ENCODE measurements around the gene MAP3K12.
"Not testable (repeated sequence)": the region's sequence is repeated elsewhere in the genome, so short reads cannot be mapped to it uniquely, and the experiment has no call there.

GRCh38 chr12:53444593-53445325, 54.5 kb downstream of the MAP3K12 start:
- not testable (repeated sequence) for TF ChIP-seq CTCF (conservative IDR thresholded peaks at IDR 0.05; ENCODE audit: low read depth, low read length); EZH2phosphoT487 (IDR thresholded peaks at IDR 0.05; ENCODE audit: borderline replicate concordance, low read length)

Data from PC-3 (cell line).